DMS153 treated with DMSO at 0.1 percent for 48 hours (cell line): ENCODE measurements around the gene PRSS8.
"Not testable (repeated sequence)": the region's sequence is repeated elsewhere in the genome, so short reads cannot be mapped to it uniquely, and the experiment has no call there.

Experiments
- DNase-seq: peaks from one replicate; lab custom pipeline; 2025; ENCODE audit not compliant: unreplicated experiment; lab: John Stamatoyannopoulos, UW

Gene PRSS8

GRCh38 chr16:31135535-31136286 is at the start of gene PRSS8:
Gene PRSS8, minus strand, starts transcription at chr16:31135727. Its CDS starts 229 bp downstream, at chr16:31135498.
- DNase-seq: peak; percentile 23

- no peak for DNase-seq
Observed at GRCh38 chr16:31184888-31185287, 49.4 kb upstream of the PRSS8 start.

DNA sequence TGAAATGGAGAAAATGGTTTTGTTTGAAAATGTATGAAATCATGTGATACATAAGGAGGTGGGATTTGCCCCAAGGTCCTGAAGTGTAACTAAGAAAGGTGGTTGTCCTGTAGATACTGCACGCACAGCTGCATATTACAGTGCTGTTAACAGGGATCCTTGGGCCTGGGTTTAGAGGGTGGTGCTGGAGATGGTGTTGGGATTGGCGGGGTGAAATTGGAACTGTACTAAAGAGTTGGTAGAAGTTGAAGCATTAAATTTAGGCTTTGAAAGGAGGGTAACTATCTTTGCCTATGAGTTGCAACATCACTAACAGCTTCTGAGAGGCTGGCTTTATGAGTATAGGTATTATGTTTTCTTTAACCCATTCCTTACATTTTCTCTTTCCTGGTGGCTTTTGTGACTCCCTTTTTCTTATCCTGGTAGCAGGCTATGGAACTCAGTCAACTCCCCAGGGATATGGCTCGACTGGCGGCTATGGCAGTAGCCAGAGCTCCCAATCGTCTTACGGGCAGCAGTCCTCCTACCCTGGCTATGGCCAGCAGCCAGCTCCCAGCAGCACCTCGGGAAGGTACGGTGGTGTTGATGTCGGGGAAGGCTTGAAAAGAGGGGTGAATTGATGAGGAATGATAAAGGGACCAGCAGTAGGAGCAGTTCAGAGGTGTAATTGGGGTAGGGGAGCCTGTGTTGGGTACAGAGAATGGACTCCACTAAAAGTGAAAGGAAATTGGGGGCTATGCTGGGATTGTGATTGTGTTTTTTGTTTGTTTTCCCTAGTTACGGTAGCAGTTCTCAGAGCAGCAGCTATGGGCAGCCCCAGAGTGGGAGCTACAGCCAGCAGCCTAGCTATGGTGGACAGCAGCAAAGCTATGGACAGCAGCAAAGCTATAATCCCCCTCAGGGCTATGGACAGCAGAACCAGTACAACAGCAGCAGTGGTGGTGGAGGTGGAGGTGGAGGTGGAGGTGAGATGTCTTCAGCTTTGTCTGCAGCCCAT is 48.2 kb upstream of the PRSS8 start:
- no peak for DNase-seq

- no peak for DNase-seq
Observed at GRCh38 chr16:31182391-31182790, 46.9 kb upstream of the PRSS8 start.

GRCh38 chr16:31181102-31181830 is 45.7 kb upstream of the PRSS8 start:
- no peak for DNase-seq

DNA sequence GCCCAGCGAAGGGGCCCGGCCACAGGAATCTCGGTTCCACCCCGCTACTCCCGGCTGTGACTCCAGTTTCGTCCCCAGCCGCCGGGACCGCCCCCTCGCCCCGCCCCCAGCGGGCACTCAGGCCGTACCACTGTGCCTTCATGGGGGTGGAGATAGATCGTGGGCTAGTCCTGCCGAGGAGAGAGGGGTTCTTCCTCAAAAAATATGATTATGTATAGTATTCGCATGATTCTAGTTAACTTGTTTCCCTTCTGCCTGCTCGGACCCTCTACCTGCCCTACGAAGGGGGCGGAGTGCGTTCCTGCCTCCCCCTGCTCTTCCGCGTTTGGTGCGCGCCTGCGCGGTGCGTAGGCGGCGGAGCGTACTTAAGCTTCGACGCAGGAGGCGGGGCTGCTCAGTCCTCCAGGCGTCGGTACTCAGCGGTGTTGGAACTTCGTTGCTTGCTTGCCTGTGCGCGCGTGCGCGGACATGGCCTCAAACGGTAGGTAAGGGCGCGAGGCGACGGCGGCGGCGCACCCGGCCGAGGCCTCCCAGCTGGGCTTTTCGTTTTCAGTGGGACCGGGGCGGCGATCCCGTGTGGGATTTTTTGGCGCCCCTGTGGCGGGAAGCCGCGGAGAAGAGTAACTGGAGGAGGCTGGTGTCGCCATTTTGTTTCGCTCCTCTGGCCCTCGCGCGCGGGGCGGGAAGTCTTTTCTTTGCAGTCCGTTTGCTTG is 44.4 kb upstream of the PRSS8 start, which contains the start of gene FUS:
Gene FUS (plus strand): TSS at position 393 of the 713 bp plus-strand sequence. CDS start 76 bp downstream, at position 469.
- DNase-seq: peak; percentile 84

DNA sequence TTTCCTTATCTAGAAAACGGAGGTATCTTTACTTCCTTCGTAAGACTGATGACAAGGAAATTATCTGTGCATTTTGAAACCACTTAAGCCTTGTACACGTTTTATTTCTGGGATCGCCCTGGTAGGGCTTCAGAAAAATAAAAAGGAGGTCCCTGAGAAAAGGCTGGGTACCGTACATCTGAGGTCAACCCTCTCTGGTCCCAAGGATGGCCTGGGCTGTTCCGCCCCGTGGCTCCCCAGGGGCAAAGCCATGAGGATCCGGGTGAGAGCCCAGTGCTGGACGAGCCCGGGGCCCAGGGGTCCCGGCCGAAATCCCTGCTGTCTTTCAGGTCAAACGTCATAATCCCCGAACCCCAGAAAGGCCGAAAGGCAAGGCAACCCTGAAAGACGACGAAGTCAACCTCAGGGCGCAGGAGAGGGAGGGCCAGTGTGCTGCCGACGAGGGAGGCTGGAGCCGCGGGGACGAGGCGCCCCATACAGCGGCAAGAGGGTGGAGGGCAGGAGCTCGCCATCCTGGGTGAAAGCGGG is 43.8 kb upstream of the PRSS8 start:
- no peak for DNase-seq

DNA sequence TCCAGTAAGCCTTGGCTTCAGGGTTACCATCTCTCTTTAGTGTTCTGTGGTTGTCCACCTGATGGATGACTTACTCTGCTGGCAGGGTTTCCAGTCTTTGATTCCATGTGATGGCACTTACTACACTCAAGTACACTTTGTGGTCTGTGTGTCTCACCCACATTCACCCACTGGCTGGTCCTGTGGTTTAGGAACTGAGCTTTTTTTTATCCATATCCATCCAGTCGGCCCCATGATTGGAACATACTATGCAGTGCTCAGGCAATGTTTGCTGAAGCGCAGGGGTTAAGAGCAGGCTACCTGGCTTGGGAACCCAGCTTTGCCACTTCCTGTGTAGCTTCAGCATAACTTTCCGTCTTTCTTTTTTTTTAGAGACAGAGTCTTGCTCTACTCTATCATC is 41.6 kb upstream of the PRSS8 start:
- DNase-seq: no peak

DNA sequence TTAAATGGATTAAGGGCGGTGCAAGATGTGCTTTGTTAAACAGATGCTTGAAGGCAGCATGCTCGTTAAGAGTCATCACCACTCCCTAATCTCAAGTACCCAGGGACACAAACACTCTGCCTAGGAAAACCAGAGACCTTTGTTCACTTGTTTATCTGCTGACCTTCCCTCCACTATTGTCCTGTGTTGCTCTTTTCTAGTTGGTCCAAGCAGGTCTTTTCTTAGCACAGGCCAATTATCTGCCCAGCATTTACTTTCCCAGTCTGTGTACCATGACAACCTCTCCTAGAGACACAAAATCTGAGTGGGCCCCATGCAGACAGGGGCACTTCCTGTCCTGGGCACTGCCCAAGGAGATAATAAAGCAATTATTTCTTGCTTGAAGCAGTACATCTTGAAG is 34.5 kb upstream of the PRSS8 start:
- peak; percentile 9 for DNase-seq

DNA sequence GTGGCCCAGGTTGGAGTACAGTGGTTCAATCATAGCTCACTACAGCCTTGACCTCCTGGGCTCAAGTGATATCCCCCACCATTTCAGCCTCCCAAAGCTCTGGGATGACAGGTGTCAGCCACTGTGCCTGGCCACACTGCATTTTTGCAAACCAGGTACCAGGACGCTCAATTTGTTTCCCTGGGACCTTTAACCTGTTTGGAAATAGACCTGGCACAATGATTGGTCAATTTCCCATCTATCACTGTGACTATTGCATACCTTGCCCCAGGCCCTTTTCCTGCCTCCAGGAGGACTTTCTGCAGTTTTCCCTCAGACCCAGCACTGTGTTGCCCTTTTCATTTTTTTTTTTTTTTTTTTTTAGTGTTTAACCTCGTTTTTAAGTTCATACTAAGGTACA is 33.3 kb upstream of the PRSS8 start:
- DNase-seq: no peak

DNA sequence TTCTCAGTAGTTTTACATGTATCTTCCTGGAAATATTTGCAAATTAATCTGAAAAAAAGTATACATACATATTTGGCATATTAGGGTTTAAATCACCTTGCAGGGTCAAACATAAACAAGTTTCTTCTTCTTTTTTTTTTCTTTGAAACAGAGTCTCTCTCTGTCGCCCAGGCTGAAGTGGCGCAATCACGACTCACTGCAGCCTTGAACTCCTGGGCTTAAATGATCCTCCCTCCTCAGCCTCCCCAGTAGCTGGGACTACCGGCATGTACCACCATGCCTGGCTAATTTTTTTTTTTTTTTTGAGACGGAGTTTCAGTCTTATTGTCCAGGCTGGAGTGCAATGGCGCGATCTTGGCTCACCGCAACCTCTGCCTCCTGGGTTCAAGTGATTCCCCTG is 31.8 kb upstream of the PRSS8 start:
- no peak for DNase-seq

DNA sequence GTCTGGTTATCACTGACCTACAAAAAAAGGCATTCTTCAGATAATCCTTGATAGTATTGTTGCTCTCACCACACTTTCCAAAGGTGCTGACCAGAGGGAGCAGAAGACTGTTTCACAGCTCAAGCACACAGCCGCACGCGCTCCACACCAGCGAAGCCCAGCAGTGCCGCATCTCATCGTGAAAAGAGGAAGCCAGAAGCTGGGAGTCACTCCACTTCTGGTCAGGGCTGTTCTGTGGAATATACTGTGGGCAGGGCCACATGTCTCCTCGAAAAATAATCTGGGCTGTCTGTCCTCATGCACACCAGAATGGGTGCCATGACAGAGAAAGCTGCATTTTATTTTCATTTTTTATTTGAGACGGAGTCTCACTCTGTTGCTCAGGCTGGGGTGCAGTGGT is 21.6 kb upstream of the PRSS8 start:
- DNase-seq: no peak

- not testable (repeated sequence) for DNase-seq
Observed at GRCh38 chr16:31150976-31151375, 15.4 kb upstream of the PRSS8 start.

DNA sequence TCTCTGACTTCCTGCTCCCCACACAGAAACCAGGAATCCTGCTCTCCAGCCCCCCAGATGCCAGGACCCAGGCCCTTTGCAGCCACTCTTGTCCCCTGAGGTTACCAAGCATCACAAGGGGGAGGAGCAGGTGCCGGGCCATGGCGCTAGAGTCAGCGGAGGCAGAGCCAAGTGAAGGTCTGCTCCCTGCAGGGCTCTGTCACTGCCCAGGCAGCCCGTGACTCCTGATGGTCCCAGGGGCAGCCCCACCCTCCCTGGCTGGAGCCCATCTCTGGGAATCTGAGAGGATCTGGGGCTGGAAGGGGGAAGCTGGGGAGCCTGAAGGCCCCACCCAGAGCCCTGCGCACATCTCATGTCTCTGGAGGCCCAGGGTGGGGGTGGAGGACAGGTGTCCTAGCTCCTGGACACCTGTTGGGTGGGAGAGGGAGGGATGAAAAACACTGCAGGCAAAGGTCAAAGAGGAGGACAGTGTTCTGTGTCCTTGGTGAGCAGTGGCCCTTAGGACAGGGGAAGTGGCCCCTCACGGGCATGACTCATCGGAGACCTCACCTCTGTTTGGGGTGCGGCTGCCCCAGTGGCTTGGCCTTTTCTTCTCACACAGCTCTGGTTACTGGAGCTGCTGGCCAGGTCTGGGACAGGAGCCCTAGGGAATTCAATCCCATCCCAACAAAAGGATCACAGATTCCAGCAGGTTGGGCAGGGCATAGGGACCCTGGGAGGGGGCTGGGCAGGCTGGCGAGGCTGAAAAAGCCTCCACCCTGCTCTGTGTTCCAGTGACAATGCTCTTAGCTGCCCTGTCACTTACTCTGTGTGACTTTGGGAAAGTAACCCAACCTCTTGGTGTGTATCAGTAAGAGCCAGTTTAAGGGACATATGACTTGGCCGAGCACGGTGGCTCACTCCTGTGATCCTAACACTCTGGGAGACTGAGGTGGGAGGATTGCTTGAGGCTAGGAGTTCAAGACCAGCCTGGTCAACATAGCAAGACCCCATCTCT is 14.7 kb upstream of the PRSS8 start, which contains the start of gene PRSS36:
Gene PRSS36 (minus strand): TSS at position 173 of the 997 bp plus-strand sequence. CDS start 31 bp downstream, at position 142.
- DNase-seq: no peak

- DNase-seq: no peak
Observed at GRCh38 chr16:31149332-31149731, 13.8 kb upstream of the PRSS8 start.

DNA sequence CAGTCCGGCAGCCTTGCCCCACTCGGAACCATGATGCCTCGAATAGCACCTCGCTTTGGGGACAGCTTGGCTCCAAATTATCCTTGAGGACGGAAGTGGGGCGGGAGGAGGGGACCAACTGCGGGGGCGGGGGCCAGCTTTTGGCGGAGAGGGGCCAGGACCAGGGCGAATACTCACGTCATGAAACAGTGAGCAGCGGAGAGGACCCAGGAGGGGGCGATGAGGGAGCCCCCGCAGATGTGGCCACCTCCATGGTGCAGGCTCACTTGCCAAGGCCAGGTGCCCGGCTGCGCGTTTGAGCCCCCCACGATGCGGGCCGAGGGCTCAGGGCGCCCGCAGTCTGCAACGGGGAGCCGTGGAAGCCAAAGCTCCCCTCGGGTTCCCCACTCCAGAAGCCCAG is 13.4 kb upstream of the PRSS8 start:
- no peak for DNase-seq

DNA sequence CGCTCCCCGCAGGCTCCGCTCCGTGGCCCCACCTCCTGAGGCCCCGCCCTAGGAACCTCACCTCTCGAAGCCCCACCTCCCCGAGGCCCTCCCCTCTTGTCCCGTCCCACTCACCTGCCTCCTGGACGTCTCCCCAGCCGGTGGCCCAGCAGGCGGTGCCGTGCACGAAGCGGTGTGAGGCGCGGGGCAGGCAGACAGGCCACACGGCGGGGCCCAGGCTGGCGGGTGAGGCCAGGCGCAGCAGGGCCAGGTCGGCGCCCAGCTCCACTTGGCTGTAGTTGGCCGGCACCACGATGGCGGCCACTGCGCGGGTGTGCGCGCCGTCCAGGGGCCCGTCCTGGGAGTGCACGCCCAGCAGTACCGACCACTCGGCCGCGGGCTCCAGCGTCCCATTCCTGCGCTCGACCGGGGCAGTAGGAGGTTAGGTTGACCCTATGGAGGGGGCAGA is 12.8 kb upstream of the PRSS8 start:
- DNase-seq: no peak

DNA sequence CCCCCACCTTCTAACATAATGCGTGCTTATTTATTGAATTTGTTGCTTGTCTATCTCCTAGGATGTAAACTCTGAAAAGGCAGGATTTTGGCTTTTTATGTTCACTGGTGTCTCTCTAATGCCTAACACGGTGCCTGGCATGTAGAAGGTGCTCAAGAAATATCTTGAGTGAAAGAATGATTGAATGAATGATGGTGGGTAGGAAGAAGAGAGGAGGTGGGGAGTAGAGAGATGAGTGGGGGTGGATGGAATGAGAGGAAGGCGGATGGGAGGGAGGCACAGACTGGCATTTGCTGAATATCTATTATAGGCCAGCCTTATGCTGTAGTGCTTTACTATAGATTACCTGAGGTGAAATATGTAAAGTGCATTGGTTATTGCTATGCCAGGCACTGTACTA is 12.0 kb upstream of the PRSS8 start:
- DNase-seq: no peak
